Suppressor macrophage treated with lipopolysaccharide for 4 hours (primary cell): ENCODE data around the gene INSR.
"Not testable (repeated sequence)": the region's sequence is repeated elsewhere in the genome, so short reads cannot be mapped to it uniquely, and the experiment has no call there.

Experiments used
- DNase-seq: peaks from one replicate; pipeline ENCODE4 v3.0.0-alpha.2; 2020

INSR gene

DNA sequence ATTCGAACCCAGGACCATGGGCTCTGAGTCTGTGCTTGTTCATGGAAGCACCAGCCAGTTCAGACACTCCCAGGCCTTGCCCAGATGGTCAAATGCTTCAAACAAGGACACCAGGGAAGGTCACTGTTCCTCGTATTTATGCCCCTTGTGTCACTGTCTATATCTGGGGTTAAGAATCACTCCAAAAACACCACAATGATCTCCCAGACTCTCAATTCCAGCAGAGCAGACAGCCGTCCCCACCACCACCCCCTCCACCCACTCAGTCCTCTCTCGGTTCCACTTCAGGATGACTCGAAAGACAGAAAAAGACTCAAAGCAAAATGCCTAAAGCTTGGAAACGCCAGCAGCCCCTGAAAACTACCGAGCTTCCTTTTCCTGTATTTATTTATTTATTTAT lies 79.0 kb downstream of the INSR start:
- DNase-seq, result peak; percentile 23

DNA sequence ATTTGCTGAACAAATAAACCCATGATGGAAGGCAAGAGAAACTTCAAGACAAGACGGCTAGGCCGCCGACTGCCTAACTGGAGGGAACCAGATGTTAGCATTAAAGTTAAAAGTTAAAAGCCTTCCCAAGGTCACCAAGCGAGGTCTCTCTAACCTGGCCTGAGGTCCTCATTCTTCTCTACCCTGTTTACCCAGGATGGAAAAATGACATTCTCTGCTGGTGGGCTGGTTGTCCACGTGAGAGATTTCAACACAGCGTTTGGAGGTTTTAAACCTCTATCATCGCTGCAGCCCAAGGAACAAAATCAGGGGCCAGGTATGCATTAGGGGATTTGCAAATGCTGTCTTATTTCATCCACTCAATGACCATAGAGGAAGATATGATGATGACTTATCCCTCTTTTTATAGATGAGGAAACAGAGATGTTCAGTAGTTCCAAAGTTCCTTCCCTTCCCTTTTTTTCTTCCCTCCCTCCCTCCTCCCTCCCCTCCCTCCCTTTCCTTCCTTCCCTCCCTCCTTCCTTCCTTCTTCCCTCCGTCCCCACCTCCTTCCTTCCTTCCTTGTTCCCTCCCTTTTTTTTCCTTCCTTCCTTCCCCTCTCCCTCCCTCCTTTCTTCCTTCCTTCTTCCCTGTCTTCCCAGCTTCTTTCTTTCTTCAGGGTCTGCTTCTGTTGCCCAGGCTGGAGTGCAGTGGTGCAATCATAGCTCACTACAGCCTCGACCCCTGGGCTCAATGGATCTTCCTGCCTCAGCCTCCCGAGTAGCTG lies 79.7 kb downstream of the INSR start:
- no peak for DNase-seq

DNA sequence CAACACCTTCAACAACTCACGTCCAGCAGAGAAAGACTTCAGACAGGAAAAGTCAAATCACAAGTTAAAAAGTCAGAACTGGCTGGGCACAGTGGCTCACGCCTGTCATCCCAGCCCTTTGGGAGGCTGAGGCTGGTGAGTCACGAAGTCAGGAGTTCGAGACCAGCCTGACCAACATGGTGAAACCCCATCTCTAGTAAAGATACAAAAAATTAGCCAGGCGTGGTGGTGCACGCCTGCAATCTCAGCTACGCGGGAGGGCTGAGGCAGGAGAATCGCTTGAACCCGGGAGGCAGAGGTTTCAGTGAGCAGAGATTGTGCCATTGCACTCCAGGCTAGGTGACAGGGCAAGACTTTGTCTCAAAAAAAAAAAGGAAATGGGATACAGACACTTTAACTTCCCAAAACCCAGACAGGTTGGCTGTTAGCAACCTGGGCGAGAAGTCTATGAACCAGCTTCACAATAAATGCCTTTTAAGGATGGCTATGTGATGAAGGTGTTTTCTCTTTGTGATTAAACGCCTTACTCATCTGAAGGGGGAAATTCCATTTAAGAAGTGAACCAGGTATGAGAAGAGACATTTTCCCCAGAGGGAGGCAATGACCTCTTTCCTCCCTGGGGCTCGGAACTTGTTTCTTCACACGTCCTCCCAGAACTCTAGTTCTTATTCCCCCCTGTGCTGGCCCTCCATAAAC lies 80.4 kb downstream of the INSR start:
- DNase-seq, result no peak

DNA sequence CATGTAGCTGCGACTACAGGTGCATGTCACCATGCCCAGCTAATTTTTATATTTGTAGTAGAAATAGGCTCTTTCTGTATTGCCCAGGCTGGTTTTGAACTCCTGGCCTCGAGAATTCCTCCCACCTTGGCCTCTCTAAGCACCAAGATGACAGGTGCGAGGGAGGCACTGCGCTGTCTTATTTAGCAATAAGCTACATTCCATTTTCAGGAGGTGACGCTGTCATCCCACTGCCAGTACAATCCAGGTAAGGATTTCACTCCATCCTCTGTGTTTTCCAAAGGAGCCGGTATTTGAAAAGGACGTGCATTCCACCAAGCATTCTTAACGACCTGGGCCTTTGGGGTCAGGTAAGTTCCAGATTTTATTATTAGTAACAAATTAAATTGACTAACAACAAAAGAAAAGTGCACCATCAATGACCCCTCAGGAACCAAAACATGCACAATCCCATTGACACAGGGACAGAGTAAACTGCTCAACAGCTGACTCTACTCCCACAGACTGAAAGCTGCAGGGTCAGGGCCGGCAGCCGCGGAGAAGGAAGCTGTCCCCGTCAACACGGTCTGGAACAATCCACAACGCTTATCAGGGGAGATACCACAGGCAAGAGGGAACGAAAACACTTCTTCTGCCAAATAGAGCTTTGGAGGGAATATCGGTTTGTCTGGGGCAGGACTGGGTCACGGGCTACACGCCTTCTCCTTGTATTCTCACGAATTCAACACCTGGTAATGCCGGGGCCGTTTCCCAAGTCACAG lies 82.8 kb downstream of the INSR start:
- no peak for DNase-seq

DNA sequence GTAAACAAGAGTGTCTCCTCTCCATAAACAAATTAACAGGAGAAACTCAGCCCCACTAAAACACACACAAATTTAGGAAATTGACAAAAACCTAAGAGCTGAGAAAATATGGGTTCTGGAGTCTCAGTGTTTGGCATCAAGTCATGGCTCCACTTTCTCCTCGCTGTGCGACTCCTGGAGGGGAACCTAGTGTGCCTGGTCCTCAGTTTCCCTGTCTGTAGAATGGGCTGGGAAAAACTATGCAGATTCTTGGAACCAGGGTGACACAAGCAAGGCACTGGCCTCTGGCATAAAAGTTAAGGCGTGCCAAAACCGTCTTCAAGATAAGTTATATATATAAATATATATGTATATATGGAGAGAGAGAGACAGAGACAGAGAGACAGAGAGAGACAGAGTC lies 83.9 kb downstream of the INSR start:
- DNase-seq, result no peak

DNA sequence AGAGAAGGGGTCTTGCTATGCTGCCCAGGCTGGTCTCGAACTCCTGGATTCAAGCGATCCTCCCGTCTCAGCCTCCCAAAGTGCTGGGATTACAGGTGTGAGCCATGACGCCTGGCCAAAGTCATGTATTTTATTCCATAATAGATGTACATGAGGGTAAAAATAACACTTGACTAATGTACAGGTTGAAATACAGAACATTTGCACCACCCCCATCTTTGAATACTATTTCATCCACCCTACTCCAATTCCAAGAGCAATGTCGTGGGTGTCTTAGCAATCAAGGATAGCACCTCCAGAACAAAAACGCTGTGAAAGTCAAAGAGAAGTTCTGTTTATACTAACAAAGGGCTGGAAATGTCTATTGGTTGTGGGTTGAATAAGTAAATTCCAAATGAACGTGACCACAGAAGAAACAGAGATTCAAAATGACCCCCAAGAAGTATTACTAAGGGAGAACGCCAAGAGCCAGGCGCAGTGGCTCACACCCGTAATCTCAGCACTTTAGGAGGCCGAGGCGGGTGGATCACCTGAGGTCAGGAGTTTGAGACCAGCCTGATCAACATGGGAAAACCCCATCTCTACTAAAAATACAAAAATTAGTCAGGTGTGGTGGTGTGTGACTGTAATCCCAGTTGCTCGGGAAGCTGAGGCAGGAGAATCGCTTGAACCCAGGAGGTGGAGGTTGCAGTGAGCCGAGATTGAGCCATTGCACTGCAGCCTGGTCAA lies 84.5 kb downstream of the INSR start:
- DNase-seq, result not testable (repeated sequence)

DNA sequence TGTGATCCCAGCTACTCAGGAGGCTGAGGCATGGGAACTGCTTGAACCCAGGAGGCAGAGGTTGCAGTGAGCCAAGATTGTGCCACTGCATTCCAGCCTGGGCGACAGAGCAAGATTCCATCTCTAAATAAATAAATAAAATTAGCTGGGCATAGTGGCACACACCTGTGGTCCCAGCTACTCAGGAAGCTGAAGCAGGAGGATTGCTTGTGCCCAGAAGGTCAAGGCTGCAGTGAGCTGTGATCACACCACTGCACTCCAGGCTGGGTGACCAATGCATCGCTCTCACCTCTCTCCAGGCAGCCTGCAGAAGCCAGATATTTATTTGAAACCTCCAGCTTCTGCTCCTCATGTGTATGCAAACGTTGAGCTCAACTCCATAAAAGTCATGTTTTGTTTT lies 85.2 kb downstream of the INSR start:
- DNase-seq, result not testable (repeated sequence)

DNA sequence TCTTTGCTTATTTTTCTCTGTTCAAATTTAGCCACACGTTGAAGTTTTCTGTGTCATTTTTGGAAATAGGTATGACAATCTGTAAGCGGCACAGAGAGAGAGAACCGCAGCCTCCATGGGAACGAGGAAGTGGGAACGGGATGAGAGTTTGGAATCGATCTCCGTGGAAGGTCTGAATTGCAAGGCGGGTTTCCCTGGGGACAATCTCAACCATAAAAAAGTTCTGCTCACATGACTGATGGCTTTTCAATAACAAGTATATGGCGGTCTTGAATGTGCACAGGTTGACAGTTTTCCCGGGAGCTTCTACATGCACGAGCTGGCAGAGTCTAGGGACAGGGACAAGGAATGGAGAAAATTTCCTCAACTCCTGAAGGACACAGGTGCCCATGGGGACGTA lies 90.9 kb downstream of the INSR start:
- no peak for DNase-seq

DNA sequence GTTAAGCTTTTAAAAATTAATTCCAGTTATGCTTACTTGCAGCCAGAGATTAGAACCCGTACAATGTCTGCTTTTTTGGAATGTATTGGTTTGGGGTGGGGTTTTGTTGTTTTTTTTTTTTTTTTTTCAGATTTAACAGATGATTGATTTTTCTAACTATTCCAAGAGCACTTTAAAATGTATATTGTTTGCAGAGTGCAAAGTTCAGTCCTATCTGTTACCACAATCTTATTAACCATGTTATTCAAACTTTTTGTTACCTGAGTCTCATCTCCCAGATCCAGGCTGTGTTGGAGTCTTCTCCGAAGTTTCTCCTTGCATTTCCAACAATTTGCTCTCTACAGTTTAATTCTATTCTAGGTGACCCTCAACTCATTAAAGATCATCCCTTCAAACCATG lies 91.3 kb downstream of the INSR start:
- DNase-seq, result no peak

DNA sequence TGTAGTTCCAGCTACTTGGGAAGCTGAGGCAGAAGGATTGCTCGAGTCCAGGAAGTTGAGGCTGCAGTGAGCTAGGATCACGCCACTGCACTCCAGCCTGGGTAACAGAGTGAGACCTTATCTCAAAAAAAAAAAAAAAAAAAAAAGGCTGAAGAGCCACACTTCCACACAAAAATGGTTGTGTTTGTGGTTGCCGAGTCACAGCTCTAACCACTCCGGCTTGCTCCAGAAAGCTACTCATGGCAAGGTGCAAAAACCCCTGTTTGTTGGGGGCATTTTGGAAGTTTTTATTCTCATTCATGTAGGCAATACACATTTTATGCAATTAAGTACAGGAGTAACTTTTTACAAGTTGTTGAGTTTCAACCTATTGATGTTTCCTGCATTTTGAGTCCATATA lies 93.5 kb downstream of the INSR start:
- DNase-seq, result no peak

DNA sequence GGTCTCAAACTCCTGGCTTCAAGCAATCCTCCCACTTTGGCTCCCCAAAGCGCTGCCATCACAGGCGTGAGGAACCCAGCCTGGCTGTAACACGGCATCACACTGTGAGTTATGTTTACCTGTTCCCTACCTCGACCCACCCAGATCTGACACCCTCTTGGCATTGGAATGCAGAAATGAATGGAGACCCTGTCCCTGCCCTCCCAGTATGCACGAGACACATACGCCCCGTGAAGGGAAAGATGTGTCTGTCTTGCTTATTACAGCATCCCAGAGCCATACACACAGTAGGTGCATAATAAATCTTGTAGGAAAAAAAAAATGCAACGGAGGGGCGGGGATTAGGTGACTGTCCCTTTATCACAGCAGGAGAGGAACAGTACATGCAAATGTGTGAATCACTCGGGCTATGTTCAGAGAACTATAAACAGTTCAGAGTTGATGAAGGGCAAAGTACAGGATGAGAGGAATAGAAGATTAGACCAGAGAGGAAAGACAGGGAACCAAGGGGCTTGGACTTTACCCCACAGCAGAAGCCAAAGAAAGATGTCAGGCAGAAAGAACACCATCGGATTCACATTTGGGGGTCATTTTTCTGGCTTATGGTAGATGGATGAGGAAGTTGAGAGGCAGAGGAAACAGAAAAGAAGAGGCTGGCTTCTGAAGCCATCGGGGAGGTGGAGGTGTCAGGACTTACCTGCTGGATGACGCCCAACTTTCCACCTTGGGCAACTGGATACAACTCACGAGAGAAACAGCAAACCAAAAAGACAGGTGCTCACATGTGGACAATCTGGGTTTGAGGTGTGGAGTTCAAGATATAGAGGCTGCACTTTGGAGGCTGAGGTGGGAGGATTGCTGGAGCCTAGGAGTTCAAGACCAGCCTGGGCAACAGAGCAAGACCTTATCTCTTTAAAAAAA lies 94.3 kb downstream of the INSR start:
- no peak for DNase-seq

DNA sequence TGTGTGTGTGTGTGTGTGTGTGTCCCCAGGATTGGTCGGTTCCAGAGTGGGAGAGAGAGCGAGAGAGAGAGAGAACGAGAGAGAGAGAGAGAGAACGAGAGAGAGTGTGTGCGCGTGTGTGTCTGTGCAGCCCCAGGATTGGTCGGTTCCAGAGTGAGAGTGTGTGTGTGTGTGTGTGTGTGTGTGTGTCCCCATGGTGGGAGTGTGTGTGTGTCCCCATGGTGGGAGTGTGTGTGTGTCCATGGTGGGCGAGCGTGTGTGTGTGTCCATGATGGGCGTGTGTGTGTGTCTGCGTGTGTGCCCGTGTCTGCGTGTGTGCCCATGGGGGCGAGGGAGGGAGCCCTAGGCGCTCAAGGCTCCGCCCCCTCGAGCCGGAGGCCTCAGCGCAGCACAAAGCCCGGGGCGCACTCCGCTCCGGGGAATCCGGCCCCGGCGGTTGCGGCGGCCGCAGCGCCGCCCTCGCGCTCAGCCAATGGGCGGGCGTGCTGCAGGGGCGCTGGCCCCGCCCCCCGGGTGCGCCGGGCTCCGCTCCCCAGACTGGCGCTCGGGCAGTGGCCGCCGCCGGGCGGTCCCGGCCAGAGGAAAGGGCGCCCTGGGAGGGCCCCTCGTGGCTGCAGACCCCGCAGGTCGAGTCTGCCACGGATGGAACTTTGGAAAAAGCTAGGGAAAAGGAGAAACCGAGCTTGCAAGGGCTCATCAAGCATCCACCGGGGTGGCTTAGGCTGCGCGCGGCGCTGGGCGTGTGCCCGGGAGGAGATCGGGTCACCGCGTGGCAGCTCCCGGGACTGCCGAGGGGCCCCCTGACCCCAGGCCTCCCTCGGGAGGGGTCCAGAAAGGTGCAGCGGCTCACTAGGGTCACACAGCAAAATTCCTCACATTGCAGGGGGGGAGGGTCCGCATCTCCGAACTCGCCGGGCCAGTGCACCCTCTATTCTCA lies 96.2 kb downstream of the INSR start:
- DNase-seq, result peak; percentile 96

DNA sequence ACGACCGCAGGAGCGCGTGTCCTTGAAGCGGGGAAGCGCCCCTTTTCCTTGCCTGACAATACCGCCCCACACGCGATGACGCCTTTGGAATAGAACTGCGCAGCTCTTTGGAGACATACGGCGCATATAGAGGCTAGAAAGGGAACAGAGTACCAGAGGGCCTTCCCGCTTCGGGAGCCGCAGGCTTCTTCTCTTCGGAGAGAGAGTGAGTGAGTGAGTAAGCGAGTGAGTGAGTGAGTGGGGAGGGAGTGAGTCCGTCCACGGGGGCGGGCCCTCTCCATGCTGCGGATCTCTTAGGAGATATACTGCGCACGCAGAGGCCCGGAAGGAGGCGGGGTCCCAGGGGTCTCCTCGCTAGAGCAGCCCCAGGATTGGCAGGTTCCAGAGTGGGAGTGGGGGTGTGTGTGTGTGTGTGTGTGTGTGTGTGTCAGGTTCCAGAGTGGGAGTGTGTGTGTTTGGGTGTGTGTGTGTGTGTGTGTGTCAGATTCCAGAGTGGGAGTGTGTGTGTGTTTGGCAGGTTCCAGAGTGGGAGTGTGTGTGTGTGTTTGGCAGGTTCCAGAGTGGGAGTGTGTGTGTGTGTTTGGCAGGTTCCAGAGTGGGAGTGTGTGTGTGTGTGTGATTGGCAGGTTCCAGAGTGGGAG lies 97.0 kb downstream of the INSR start:
- peak; percentile 97 for DNase-seq

DNA sequence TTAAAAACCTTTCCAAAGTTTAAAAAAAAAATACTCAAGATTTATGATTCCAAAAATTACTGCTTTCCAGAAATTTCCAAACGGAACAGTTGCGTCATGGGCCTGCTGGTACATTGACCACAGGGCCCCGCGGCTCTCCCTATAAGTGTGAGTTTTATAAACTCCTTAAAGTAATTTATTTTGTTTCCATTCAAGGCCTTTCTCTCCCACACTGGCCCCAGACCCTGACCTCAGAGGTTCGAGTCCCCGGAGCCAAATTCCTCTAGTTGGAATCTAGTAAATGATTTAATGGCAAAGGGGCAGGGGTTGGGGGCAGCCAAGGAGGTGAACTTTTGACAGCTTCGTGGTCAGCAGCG lies 97.5 kb downstream of the INSR start:
- DNase-seq, result no peak

DNA sequence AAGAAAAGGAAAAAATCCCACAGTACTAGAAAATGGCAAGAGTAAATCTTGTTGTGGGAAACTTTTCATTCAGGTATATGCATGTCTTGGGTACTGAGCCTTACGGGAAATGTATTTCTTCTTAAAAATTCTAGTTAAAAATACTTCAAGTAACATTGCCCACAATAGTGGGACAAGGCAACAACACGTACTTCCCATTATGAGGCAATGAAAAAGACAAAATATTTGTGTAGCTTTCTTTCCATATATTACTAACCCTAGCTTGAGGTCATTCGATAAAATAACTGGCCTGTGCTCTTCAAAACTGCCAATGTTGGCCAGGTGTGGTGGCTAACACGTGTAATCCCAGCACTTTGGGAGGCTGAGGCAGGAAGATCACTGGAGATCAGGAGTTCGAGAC lies 99.2 kb downstream of the INSR start:
- DNase-seq, result no peak

DNA sequence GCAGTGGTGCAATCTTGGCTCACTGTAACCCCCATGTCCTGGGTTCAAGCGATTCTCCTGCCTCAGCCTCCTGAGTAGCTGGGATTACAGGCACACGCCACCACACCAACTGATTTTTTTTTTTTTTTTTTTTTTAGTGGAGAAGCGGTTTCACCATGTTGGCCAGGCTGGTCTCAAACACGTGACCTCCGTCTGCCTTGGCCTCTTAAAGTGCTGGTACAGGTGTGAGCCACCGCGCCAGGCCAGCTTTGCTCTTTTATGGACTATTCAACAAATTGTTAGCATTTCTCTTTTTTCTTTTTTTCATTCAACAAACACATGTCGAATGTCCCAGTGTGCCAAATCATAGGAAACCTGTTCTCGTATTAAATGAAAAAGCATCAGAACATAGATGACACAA lies 99.6 kb downstream of the INSR start:
- no peak for DNase-seq

DNA sequence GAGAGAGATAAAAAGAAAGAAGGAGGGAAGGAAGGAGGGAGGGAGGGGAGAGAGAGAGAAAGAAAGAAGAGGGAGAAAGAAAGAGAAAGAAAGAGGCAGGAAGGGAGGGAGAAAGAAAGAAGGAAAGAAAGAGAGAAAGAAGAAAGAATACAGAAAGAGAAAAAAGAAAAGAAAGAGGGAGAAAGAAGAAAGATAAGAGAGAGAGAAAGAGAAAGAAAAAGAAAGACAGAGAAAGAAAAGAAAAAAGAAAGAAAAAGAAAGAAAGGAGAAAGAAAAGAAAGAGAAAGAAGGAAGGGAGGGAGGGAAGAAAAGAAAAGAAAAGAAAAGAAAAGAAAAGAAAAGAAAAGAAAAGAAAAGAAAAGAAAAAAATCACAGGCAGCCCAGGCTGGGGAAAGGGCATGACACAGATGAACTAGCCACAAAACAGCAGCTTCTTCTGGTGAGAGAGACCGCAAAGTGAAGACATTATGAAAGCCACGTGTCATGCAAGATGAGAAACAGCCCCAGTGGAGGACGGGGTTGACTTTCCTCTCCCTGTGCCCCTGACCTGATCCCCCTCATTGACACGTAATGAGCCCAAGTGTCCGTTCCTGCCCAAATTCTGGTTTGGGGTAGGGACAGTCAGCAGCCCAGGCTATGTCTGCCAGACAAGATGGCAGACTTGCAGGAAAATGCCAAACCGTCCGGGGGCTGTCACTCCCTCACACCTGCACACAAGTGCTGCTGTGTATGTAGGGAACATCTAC lies 102.1 kb downstream of the INSR start:
- DNase-seq, result peak; percentile 52

DNA sequence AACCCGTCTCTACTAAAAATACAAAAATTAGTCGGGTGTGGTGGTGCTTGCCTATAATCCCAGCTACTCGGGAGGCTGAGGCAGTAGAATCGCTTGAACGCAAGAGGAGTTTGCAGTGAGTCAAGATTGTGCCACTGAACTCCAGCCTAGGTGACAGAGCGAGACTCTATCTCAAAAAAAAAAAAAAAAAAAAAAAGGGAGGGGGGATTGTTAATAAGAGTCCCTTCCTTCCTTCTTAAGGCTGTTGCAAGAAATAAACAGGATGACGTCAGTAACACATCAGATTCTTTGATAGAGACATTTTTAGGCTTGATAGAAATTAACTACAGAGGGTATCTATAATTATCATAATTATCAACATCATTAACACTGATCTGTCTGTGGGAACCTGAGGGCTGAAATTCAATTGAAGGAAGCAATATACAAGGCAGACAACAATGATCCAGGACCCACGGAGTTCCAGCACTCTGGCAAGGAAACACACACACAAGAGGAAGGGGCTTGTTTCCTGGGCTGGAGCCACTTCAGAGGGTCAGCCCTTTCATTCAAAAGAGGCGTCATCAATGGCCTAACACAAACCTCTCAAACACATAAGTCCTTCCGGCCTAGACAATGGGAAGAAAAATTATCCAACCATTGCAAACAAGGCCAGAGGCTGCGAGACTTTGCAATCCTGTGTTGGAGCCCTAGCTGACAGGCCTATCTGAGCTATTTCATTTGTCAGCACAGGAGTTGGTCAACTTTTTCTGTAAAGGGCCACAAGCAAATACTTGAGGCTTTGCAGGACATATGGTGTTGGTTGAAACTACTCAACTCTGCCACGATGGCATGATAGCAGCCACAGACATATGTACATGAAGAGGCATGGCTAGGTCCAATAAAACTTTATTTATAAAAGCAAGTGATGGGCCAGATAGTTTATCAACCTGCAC lies 105.2 kb downstream of the INSR start:
- no peak for DNase-seq
